Measurements from ENCODE around the gene TRERF1. TPM values are rescaled to one million over a fixed set of nuclear protein-coding genes. Genes with fewer than 3 reads are reported as not detected.

TRERF1 gene
- total RNA-seq, 1 experiment from 2014 or later = 13.9 TPM

DNA sequence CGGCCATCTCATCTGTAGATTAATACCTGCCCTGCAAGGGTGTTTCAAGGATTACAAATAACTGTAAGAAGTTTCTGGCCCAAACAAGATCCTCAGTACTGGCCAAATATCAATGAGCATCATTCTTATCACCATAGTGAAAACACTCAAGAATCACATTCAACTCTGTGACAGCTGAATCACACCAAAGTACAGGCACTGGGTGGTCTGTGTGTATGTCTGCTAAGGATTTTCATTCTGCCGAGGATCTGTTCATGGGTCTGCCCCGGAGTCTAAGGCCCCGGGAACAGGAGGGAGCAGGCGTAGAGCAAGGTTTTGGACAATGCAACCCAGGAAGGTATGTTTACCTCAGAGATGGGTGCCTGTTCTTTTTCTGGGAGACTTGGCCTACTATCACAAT, 110.5 kb downstream of the TRERF1 start:
- no TSS peak for BruUV-seq (replicated peaks)
- H3K9ac ChIP-seq (ENCODE audit: low read length) = no peak overlapping the region
- no peak overlapping the region for H3K4me3 ChIP-seq (ENCODE audit: low read length)
- no peaks in the 10 kb centered on the region for H3K27me3 ChIP-seq (ENCODE audit: low read length)
- H3K27ac ChIP-seq (ENCODE audit: low read length) = no peak overlapping the region
- DNase-seq (no peak), ATAC-seq (no peak)
- H3K79me2 ChIP-seq (ENCODE audit: low read length) = peaks cover 40% of the 10 kb centered on the region
- no peak overlapping the region for H3K4me2 ChIP-seq (ENCODE audit: low read length)
- H3K9me3 ChIP-seq (ENCODE audit: low read length) = no peaks in the 10 kb centered on the region
- H2AFZ ChIP-seq (ENCODE audit: low read length) = no peak overlapping the region
- H3F3A ChIP-seq (ENCODE audit: low read length, unreplicated experiment) = peaks cover 5% of the 10 kb centered on the region
- H3K4me1 ChIP-seq (ENCODE audit: insufficient read depth, low read length) = peaks cover 33% of the 10 kb centered on the region
- CTCF ChIA-PET = no interaction called here
- TF ChIP-seq, protein P1, sequence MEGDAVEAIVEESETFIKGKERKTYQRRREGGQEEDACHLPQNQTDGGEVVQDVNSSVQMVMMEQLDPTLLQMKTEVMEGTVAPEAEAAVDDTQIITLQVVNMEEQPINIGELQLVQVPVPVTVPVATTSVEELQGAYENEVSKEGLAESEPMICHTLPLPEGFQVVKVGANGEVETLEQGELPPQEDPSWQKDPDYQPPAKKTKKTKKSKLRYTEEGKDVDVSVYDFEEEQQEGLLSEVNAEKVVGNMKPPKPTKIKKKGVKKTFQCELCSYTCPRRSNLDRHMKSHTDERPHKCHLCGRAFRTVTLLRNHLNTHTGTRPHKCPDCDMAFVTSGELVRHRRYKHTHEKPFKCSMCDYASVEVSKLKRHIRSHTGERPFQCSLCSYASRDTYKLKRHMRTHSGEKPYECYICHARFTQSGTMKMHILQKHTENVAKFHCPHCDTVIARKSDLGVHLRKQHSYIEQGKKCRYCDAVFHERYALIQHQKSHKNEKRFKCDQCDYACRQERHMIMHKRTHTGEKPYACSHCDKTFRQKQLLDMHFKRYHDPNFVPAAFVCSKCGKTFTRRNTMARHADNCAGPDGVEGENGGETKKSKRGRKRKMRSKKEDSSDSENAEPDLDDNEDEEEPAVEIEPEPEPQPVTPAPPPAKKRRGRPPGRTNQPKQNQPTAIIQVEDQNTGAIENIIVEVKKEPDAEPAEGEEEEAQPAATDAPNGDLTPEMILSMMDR (conservative IDR thresholded peaks at IDR 0.05; ENCODE audit: low read depth, low read length) = no peak
- TF ChIP-seq EZH2 (IDR thresholded peaks at IDR 0.05; ENCODE audit: low read length, unreplicated experiment) (no peak), EZH2phosphoT487 (IDR thresholded peaks at IDR 0.05; ENCODE audit: borderline replicate concordance, low read length) (no peak)
- H4K20me1 ChIP-seq (ENCODE audit: low read length) = no peaks in the 10 kb centered on the region
- H3K9me2 ChIP-seq (replicated peaks; ENCODE audit: low read length) = no peaks in the 10 kb centered on the region
- H3K36me3 ChIP-seq (ENCODE audit: low read depth, low read length) = no peaks in the 10 kb centered on the region
- intact Hi-C loops (cut with micrococcal nuclease) = no loop called here
- POLR2A ChIA-PET (ENCODE audit: unreplicated experiment) = no interaction called here

DNA sequence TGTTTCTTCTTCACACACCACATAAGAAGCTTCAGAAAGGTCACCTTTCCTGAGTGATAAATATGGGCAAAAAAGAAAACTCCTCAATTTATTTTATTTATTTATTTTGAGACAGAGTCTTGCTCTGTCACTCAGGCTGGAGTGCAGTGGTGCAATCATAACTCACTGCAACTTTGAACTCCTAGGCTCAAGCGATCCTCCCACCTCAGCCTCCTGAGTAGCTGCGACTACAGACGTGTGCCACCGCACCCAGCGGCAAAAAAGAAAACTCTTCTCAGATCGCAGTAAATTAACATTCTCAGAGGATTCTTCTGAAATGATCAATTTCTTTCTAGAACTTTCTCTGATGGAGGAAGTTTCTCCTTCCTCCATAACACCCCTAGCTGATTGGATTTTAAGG, 111.2 kb downstream of the TRERF1 start:
- Histone ChIP-seq H3K4me2 (ENCODE audit: low read length) (no peak overlapping the region), H3K36me3 (ENCODE audit: low read depth, low read length) (no peaks in the 10 kb centered on the region), H3K27ac (ENCODE audit: low read length) (peak overlapping the region; percentile 94), H3K9me2 (replicated peaks; ENCODE audit: low read length) (no peaks in the 10 kb centered on the region), H2AFZ (ENCODE audit: low read length) (no peak overlapping the region), H3K9ac (ENCODE audit: low read length) (peak overlapping the region; percentile 79; the same call in 1 of the 2 replicates), H3K9me3 (ENCODE audit: low read length) (no peaks in the 10 kb centered on the region), H3K79me2 (ENCODE audit: low read length) (peaks cover 47% of the 10 kb centered on the region), H3K27me3 (ENCODE audit: low read length) (no peaks in the 10 kb centered on the region), H3F3A (ENCODE audit: low read length, unreplicated experiment) (peaks cover 5% of the 10 kb centered on the region), H3K4me3 (ENCODE audit: low read length) (no peak overlapping the region), H3K4me1 (ENCODE audit: insufficient read depth, low read length) (peaks cover 33% of the 10 kb centered on the region), H4K20me1 (ENCODE audit: low read length) (no peaks in the 10 kb centered on the region)
- ATAC-seq (no peak), DNase-seq (no peak)
- no TSS peak for BruUV-seq (replicated peaks)
- ChIA-PET POLR2A (ENCODE audit: unreplicated experiment) (no interaction called here), CTCF (no interaction called here)
- intact Hi-C loops (cut with micrococcal nuclease) = no loop called here
- TF ChIP-seq EZH2phosphoT487 (IDR thresholded peaks at IDR 0.05; ENCODE audit: borderline replicate concordance, low read length) (no peak), EZH2 (IDR thresholded peaks at IDR 0.05; ENCODE audit: low read length, unreplicated experiment) (no peak)
- TF ChIP-seq, protein P1 (conservative IDR thresholded peaks at IDR 0.05; ENCODE audit: low read depth, low read length) = no peak

DNA sequence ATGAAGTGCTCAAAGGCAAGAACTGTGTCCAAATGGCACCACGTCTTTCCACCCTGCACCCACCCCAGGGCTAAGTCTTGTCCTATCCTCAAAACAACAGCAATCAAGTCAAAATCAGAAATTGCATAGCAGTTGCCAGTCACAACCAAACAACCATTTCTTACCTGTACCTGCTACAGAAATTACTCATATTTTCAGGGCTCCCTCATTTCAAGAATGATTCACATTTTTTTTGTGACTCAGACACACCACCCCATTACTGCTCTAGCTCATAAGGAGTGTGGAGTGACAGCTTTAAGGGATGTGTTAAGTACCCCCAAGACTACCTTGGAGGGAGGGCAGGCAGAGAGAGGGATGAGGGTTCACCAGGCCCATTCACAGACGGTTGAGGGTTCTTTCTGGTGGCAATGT, 111.7 kb downstream of the TRERF1 start:
- H3K9ac ChIP-seq (ENCODE audit: low read length) = peak overlapping the region; percentile 79
- DNase-seq (peak; percentile 64), ATAC-seq (peak; percentile 6)
- H2AFZ ChIP-seq (ENCODE audit: low read length) = no peak overlapping the region
- no TSS peak for BruUV-seq (replicated peaks)
- peak overlapping the region; percentile 94 for H3K27ac ChIP-seq (ENCODE audit: low read length)
- no peaks in the 10 kb centered on the region for H3K9me3 ChIP-seq (ENCODE audit: low read length)
- H3K79me2 ChIP-seq (ENCODE audit: low read length) = peaks cover 52% of the 10 kb centered on the region
- H3K27me3 ChIP-seq (ENCODE audit: low read length) = no peaks in the 10 kb centered on the region
- no peaks in the 10 kb centered on the region for H3K9me2 ChIP-seq (replicated peaks; ENCODE audit: low read length)
- H3K4me3 ChIP-seq (ENCODE audit: low read length) = no peak overlapping the region
- H3K4me1 ChIP-seq (ENCODE audit: insufficient read depth, low read length) = peaks cover 33% of the 10 kb centered on the region
- peaks cover 5% of the 10 kb centered on the region for H3F3A ChIP-seq (ENCODE audit: low read length, unreplicated experiment)
- H3K4me2 ChIP-seq (ENCODE audit: low read length) = peak overlapping the region; percentile 38
- H4K20me1 ChIP-seq (ENCODE audit: low read length) = no peaks in the 10 kb centered on the region
- H3K36me3 ChIP-seq (ENCODE audit: low read depth, low read length) = no peaks in the 10 kb centered on the region
- CTCF ChIA-PET = no interaction called here
- TF ChIP-seq EZH2 (IDR thresholded peaks at IDR 0.05; ENCODE audit: low read length, unreplicated experiment) (no peak), EZH2phosphoT487 (IDR thresholded peaks at IDR 0.05; ENCODE audit: borderline replicate concordance, low read length) (no peak)
- TF ChIP-seq, protein P1 (conservative IDR thresholded peaks at IDR 0.05; ENCODE audit: low read depth, low read length) = no peak
- intact Hi-C loops (cut with micrococcal nuclease) = no loop called here
- POLR2A ChIA-PET (ENCODE audit: unreplicated experiment) = no interaction called here
